OCI-LY1 (cell line): ENCODE results near the gene NOX3.

Experiments
- H2AFZ ChIP-seq: fragments of 200-600 bp; sonication (generic), shearing (Covaris generic); 2 replicates; pipeline ENCODE4 v1.6.0; 2014; ENCODE audit warnings: antibody characterized with exemption, mild to moderate bottlenecking, low read length
- H3F3A ChIP-seq: fragments of 200-600 bp; sonication (generic), shearing (Covaris generic); 2 replicates; pipeline ENCODE4 v1.6.0; 2014; ENCODE audit warnings: mild to moderate bottlenecking, antibody characterized with exemption, low read length, moderate library complexity; ENCODE audit not compliant: insufficient read depth
- H3K27ac ChIP-seq: fragments of 200-600 bp; sonication (generic); 2 replicates; pipeline ENCODE4 v1.5.1; 2014; ENCODE audit warnings: low read length, mixed run types, mild to moderate bottlenecking, low read depth; ENCODE audit not compliant: poor library complexity, severe bottlenecking
- H3K27me3 ChIP-seq: fragments of 200-600 bp; sonication (generic); 2 replicates; pipeline ENCODE4 v1.6.0; 2014; ENCODE audit warnings: antibody characterized with exemption, mild to moderate bottlenecking, low read length, moderate library complexity; ENCODE audit not compliant: insufficient read depth
- H3K36me3 ChIP-seq: fragments of 200-600 bp; sonication (generic); 2 replicates; pipeline ENCODE4 v1.6.1; 2014; ENCODE audit warnings: mild to moderate bottlenecking, antibody characterized with exemption, low read length, moderate library complexity, mixed read lengths; ENCODE audit not compliant: insufficient read depth
- H3K4me1 ChIP-seq: fragments of 200-600 bp; sonication (generic); 2 replicates; pipeline ENCODE4 v1.5.1; 2014; ENCODE audit warnings: mild to moderate bottlenecking, low read length, moderate library complexity; ENCODE audit not compliant: insufficient read depth, severe bottlenecking
- H3K4me2 ChIP-seq: fragments of 200-600 bp; sonication (generic), shearing (Covaris generic); 2 replicates; pipeline ENCODE4 v1.6.1; 2014; ENCODE audit warnings: low read length
- H3K4me3 ChIP-seq: fragments of 200-600 bp; sonication (generic); 2 replicates; pipeline ENCODE4 v1.5.1; 2014; ENCODE audit warnings: low read length, low read depth, mild to moderate bottlenecking, mixed read lengths; ENCODE audit not compliant: poor library complexity, severe bottlenecking
- H3K79me2 ChIP-seq: fragments of 200-600 bp; shearing (Covaris generic); 2 replicates; pipeline ENCODE4 v1.6.1; 2016; ENCODE audit warnings: mixed run types, low read length, mixed read lengths; ENCODE audit not compliant: insufficient read depth
- H3K9ac ChIP-seq: fragments of 200-600 bp; sonication (generic), shearing (Covaris generic); 2 replicates; pipeline ENCODE4 v1.6.1; 2014; ENCODE audit warnings: mild to moderate bottlenecking, low read length, mixed read lengths
- H3K9me2 ChIP-seq: fragments of 200-600 bp; sonication (generic), shearing (Covaris generic); 2 replicates; pipeline ENCODE4 v1.6.1; 2014; ENCODE audit warnings: low read depth, mild to moderate bottlenecking, low read length, mixed read lengths
- H3K9me3 ChIP-seq: fragments of 200-600 bp; shearing (Covaris generic); 2 replicates; pipeline ENCODE4 v1.6.1; 2014; ENCODE audit warnings: low read length, mixed read lengths
- H4K20me1 ChIP-seq: fragments of 200-600 bp; sonication (generic), shearing (Covaris generic); 2 replicates; pipeline ENCODE4 v1.6.0; 2016; ENCODE audit warnings: mild to moderate bottlenecking, low read length; ENCODE audit not compliant: insufficient read depth
- CTCF ChIP-seq: fragments of 200-600 bp; sonication (generic), shearing (Covaris generic); IDR thresholded peaks from 2 replicates; pipeline ENCODE4 v1.5.1; 2017; ENCODE audit warnings: mild to moderate bottlenecking, antibody characterized with exemption, low read length, moderate library complexity, mixed read lengths
- EZH2 ChIP-seq: fragments of 200-600 bp; sonication (generic), shearing (Covaris generic); IDR thresholded peaks from 2 replicates; pipeline ENCODE4 v1.8.0; 2017; ENCODE audit warnings: borderline replicate concordance, mixed run types, mild to moderate bottlenecking, antibody characterized with exemption, low read length, moderate library complexity, mixed read lengths

Gene NOX3

GRCh38 chr6:155397172-155397705 lies 58.4 kb downstream of the NOX3 start:
- no peaks in the 10 kb centered on the region for H3K9me3 ChIP-seq
- H3K9me2 ChIP-seq = no peaks in the 10 kb centered on the region
- no peaks in the 10 kb centered on the region for H3F3A ChIP-seq
- no peaks in the 10 kb centered on the region for H3K27me3 ChIP-seq
- no peak overlapping the region for H2AFZ ChIP-seq
- no peaks in the 10 kb centered on the region for H4K20me1 ChIP-seq
- no peak overlapping the region for H3K9ac ChIP-seq
- TF ChIP-seq EZH2 (no peak), CTCF (no peak)
- H3K36me3 ChIP-seq = no peaks in the 10 kb centered on the region
- H3K79me2 ChIP-seq = no peaks in the 10 kb centered on the region
- H3K27ac ChIP-seq = no peak overlapping the region
- no peaks in the 10 kb centered on the region for H3K4me1 ChIP-seq
- no peak overlapping the region for H3K4me2 ChIP-seq
- H3K4me3 ChIP-seq = no peak overlapping the region

GRCh38 chr6:155396605-155397004 lies 59.0 kb downstream of the NOX3 start:
- Histone ChIP-seq H3K27me3 (no peaks in the 10 kb centered on the region), H3F3A (no peaks in the 10 kb centered on the region), H3K27ac (no peak overlapping the region), H3K36me3 (no peaks in the 10 kb centered on the region), H3K9me2 (no peaks in the 10 kb centered on the region), H3K79me2 (no peaks in the 10 kb centered on the region), H2AFZ (no peak overlapping the region), H3K4me3 (no peak overlapping the region), H3K4me1 (no peaks in the 10 kb centered on the region), H4K20me1 (no peaks in the 10 kb centered on the region), H3K9me3 (no peaks in the 10 kb centered on the region), H3K9ac (no peak overlapping the region), H3K4me2 (no peak overlapping the region)
- TF ChIP-seq EZH2 = no peak
- TF ChIP-seq CTCF = no peak

- H3K4me3 ChIP-seq = no peak overlapping the region
- no peaks in the 10 kb centered on the region for H3K9me3 ChIP-seq
- no peak overlapping the region for H2AFZ ChIP-seq
- no peaks in the 10 kb centered on the region for H3K79me2 ChIP-seq
- H3K4me1 ChIP-seq = no peaks in the 10 kb centered on the region
- H3F3A ChIP-seq = no peaks in the 10 kb centered on the region
- no peak for TF ChIP-seq CTCF
- TF ChIP-seq EZH2 = no peak
- no peak overlapping the region; the same call in 1 of the 2 replicates for H3K9ac ChIP-seq
- no peaks in the 10 kb centered on the region for H4K20me1 ChIP-seq
- H3K27ac ChIP-seq = no peak overlapping the region
- H3K4me2 ChIP-seq = no peak overlapping the region
- H3K9me2 ChIP-seq = no peaks in the 10 kb centered on the region
- no peaks in the 10 kb centered on the region for H3K36me3 ChIP-seq
- no peaks in the 10 kb centered on the region for H3K27me3 ChIP-seq
Measured at GRCh38 chr6:155395339-155395738, 60.3 kb downstream of the NOX3 start.
